GM10266 (cell line): Measurements from ENCODE around the gene PSMD13.

Source experiments
- DNase-seq: peaks from one replicate; pipeline ENCODE4 v3.0.0; 2012; ENCODE audit errors: extremely low spot score
- CTCF ChIP-seq: IDR thresholded peaks from 2 replicates; pipeline ENCODE4 v1.5.1; 2012; ENCODE audit warnings: mild to moderate bottlenecking, low read depth; ENCODE audit not compliant: control insufficient read depth, insufficient read depth; ENCODE audit errors: missing control alignments

The PSMD13 gene

GRCh38 chr11:295351-296170, 58.8 kb downstream of the PSMD13 start:
- DNase-seq: no peak
- no peak for TF ChIP-seq CTCF

- TF ChIP-seq CTCF: no peak
- DNase-seq: no peak
Measured at GRCh38 chr11:296171-297050, 59.6 kb downstream of the PSMD13 start.

GRCh38 chr11:297051-297585, 60.3 kb downstream of the PSMD13 start:
- TF ChIP-seq CTCF: no peak
- no peak for DNase-seq

- no peak for DNase-seq
- TF ChIP-seq CTCF: no peak
Measured at GRCh38 chr11:297586-298405, 61.0 kb downstream of the PSMD13 start.

- no peak for TF ChIP-seq CTCF
- DNase-seq: no peak
Measured at GRCh38 chr11:298406-299065, 61.8 kb downstream of the PSMD13 start.

GRCh38 chr11:299081-299891, 62.5 kb downstream of the PSMD13 start, which contains the start of gene IFITM5:
IFITM5 (minus strand) TSS chr11:299526; CDS start chr11:299490, 36 bp downstream.
- no peak for DNase-seq
- TF ChIP-seq CTCF: no peak
